GM12873 (cell line): Measurements from ENCODE around the gene UIMC1.

Experiments used
- CTCF ChIP-seq: IDR thresholded peaks from 2 replicates; pipeline ENCODE4 v1.5.1; 2012; ENCODE audit warnings: low read depth, mild to moderate bottlenecking, moderate library complexity, low read length, control low read depth; ENCODE audit not compliant: insufficient read depth; ENCODE audit errors: missing control alignments

The UIMC1 gene

GRCh38 chr5:176901260-176902101, 105.1 kb downstream of the UIMC1 start:
- no peak for TF ChIP-seq CTCF

GRCh38 chr5:176900780-176901204, 105.8 kb downstream of the UIMC1 start:
- TF ChIP-seq CTCF: no peak

GRCh38 chr5:176899946-176900779, 106.4 kb downstream of the UIMC1 start:
- no peak for TF ChIP-seq CTCF

GRCh38 chr5:176899296-176899891, 107.2 kb downstream of the UIMC1 start, which contains the start of gene HK3:
HK3 (minus strand) TSS chr5:176899346; CDS start chr5:176896159, 3,187 bp downstream.
- TF ChIP-seq CTCF: no peak

GRCh38 chr5:176897263-176897662, 109.3 kb downstream of the UIMC1 start:
- TF ChIP-seq CTCF: no peak

- TF ChIP-seq CTCF: no peak
These were observed 110.7 kb downstream of the UIMC1 start for GRCh38 chr5:176895831-176896230.

- no peak for TF ChIP-seq CTCF
These were observed 112.3 kb downstream of the UIMC1 start for GRCh38 chr5:176894298-176894697.
